GM23338 (cell line): ENCODE measurements around the gene TYR. TPM values are rescaled to one million over a fixed set of nuclear protein-coding genes. Genes with fewer than 3 reads are reported as not detected.
A peak's percentile ranks its signal among the peaks of the same experiment; 100 is the strongest.

ENCODE experiments used
- ATAC-seq: fragments of 200-7000 bp; cut with Tn5 transposase; 3 replicates; pipeline ENCODE4 v1.9.1; 2020
- DNase-seq: peaks from one replicate; pipeline ENCODE4 v3.0.0-alpha.2; 2015; ENCODE audit warnings: low spot score
- H2AFZ ChIP-seq: fragments of 200-600 bp; sonication (generic); 2 replicates; pipeline ENCODE4 v1.8.0; 2016; ENCODE audit warnings: antibody characterized with exemption, mild to moderate bottlenecking, moderate library complexity
- H3F3A ChIP-seq: fragments of 200-600 bp; sonication (generic); replicated peaks from 2 replicates; pipeline ENCODE4 v1.8.0; 2017; ENCODE audit warnings: antibody characterized with exemption, mixed run types, low read depth
- H3K27ac ChIP-seq: fragments of 200-600 bp; sonication (generic); 2 replicates; pipeline ENCODE4 v1.6.1; 2016; ENCODE audit warnings: low read depth
- H3K27me3 ChIP-seq: fragments of 200-600 bp; sonication (generic); 2 replicates; pipeline ENCODE4 v1.8.0; 2016; ENCODE audit warnings: mild to moderate bottlenecking, mixed run types, moderate library complexity; ENCODE audit not compliant: insufficient read depth
- H3K36me3 ChIP-seq: fragments of 200-600 bp; sonication (generic); 2 replicates; pipeline ENCODE4 v1.8.0; 2016; ENCODE audit warnings: mild to moderate bottlenecking; ENCODE audit not compliant: insufficient read depth
- H3K4me1 ChIP-seq: fragments of 200-600 bp; sonication (generic); 2 replicates; pipeline ENCODE4 v1.8.0; 2016; ENCODE audit warnings: mild to moderate bottlenecking, moderate library complexity; ENCODE audit not compliant: insufficient read depth
- H3K4me2 ChIP-seq: fragments of 200-600 bp; sonication (generic); 2 replicates; pipeline ENCODE4 v1.7.1; 2017; ENCODE audit warnings: mixed run types
- H3K4me3 ChIP-seq: fragments of 200-600 bp; sonication (generic); 2 replicates; pipeline ENCODE4 v1.6.1; 2016; ENCODE audit warnings: mixed run types
- H3K79me2 ChIP-seq: fragments of 200-600 bp; sonication (generic); replicated peaks from 2 replicates; pipeline ENCODE4 v1.8.0; 2017; ENCODE audit warnings: mild to moderate bottlenecking; ENCODE audit not compliant: insufficient read depth
- H3K9me2 ChIP-seq: fragments of 200-600 bp; sonication (generic); 2 replicates; pipeline ENCODE4 v1.8.0; 2017; ENCODE audit not compliant: insufficient read depth
- H4K20me1 ChIP-seq: fragments of 200-600 bp; sonication (generic); replicated peaks from 2 replicates; pipeline ENCODE4 v1.8.0; 2017; ENCODE audit warnings: mild to moderate bottlenecking; ENCODE audit not compliant: insufficient read depth
- H3K27ac Mint-ChIP-seq: 2 replicates; pipeline ENCODE4 v1.8.0; 2020; ENCODE audit warnings: inconsistent platforms, mild to moderate bottlenecking, moderate library complexity, mixed read lengths
- H3K27me3 Mint-ChIP-seq: 3 replicates; pipeline ENCODE4 v1.8.0; 2022; ENCODE audit warnings: low read depth, mild to moderate bottlenecking, moderate library complexity, mixed read lengths, inconsistent platforms; ENCODE audit not compliant: insufficient read depth, poor library complexity
- H3K36me3 Mint-ChIP-seq: 3 replicates; pipeline ENCODE4 v1.8.0; 2021; ENCODE audit warnings: low read depth, mild to moderate bottlenecking, inconsistent platforms, moderate library complexity, mixed read lengths
- H3K4me1 Mint-ChIP-seq: 3 replicates; pipeline ENCODE4 v1.8.0; 2020; ENCODE audit warnings: mild to moderate bottlenecking, inconsistent platforms, mixed read lengths
- H3K4me3 Mint-ChIP-seq: 3 replicates; pipeline ENCODE4 v1.8.0; 2021; ENCODE audit warnings: moderate library complexity, mild to moderate bottlenecking, inconsistent platforms, mixed read lengths
- H3K9me3 Mint-ChIP-seq: 3 replicates; pipeline ENCODE4 v1.8.0; 2020; ENCODE audit warnings: moderate library complexity, mild to moderate bottlenecking, inconsistent platforms, mixed read lengths
- CTCF ChIP-seq, 2 experiments: fragments of 200-600 bp in 1 of 2; sonication (generic) in 1 of 2; conservative IDR thresholded peaks; 2 replicates each; pipeline versions ENCODE4 v1.5.1 to v1.6.1; 2016 to 2017; ENCODE audit warnings: antibody characterized with exemption in 2 of 2, low read depth in 2 of 2, mild to moderate bottlenecking in 2 of 2, moderate library complexity in 1 of 2
- EZH2 ChIP-seq: fragments of 200-600 bp; sonication (generic); IDR thresholded peaks from one replicate; pipeline ENCODE4 v1.8.0; 2017; ENCODE audit warnings: antibody characterized with exemption, mild to moderate bottlenecking, low read depth; ENCODE audit not compliant: unreplicated experiment
- EZH2phosphoT487 ChIP-seq: fragments of 200-600 bp; sonication (generic); IDR thresholded peaks from one replicate; pipeline ENCODE4 v1.8.1; 2018; ENCODE audit warnings: antibody characterized with exemption; ENCODE audit not compliant: unreplicated experiment
- JUNB ChIP-seq: IDR thresholded peaks from one replicate; pipeline ENCODE4 v1.6.1; 2016; ENCODE audit warnings: antibody characterized with exemption; ENCODE audit not compliant: unreplicated experiment
- NANOG ChIP-seq: IDR thresholded peaks from 2 replicates; pipeline ENCODE4 v1.6.1; 2016; ENCODE audit warnings: antibody characterized with exemption, borderline replicate concordance
- POLR2AphosphoS5 ChIP-seq: IDR thresholded peaks from 2 replicates; pipeline ENCODE4 v1.6.1; 2016; ENCODE audit warnings: antibody characterized with exemption, low read depth
- ZNF114 ChIP-seq: fragments of 250-450 bp; sonication (Bioruptor Pico); IDR thresholded peaks from 2 replicates; pipeline ENCODE4 v1.5.0; 2020; ENCODE audit warnings: mild to moderate bottlenecking, moderate library complexity
- ZNF331 ChIP-seq: fragments of 250-450 bp; sonication (Bioruptor Pico); IDR thresholded peaks from 2 replicates; pipeline ENCODE4 v1.5.0; 2020; ENCODE audit warnings: low read depth, mild to moderate bottlenecking, moderate library complexity
- polyA plus RNA-seq: library from polyadenylated mRNA; unstranded; fragments of >200 nt; fragmentation: Nextera tagmentation; extraction: Ambion mirVana; gene quantifications from 2 replicates; pipeline ENCODE4 v1.2.1, GENCODE V29; 2016
- total RNA-seq: library from RNA; depleted of rRNA; stranded (reverse); fragments of >200 nt; shearing (Covaris generic); gene quantifications from 2 replicates; pipeline ENCODE4 v1.2.3, GENCODE V29; 2014
- TF ChIP-seq, protein P1 (sequence below): IDR thresholded peaks from one replicate; pipeline ENCODE4 v1.6.1; 2018; ENCODE audit warnings: antibody characterized with exemption; ENCODE audit not compliant: unreplicated experiment
- TF ChIP-seq, protein P2 (sequence below): fragments of 250-450 bp; sonication (Bioruptor Pico); IDR thresholded peaks from 2 replicates; pipeline ENCODE4 v1.5.0; 2020; ENCODE audit warnings: mild to moderate bottlenecking, moderate library complexity

Gene TYR
- total and polyA plus RNA-seq, 2 experiments from 2014 or later: 0.08 TPM; not detected in 1

GRCh38 chr11:89205378-89205777, 27.7 kb downstream of the TYR start:
- no peak for DNase-seq
- no peak for ATAC-seq
- H3K36me3 ChIP-seq: no peaks in the 10 kb centered on the region
- no peak overlapping the region for H3K4me3 Mint-ChIP-seq
- no peaks in the 10 kb centered on the region for H3K27me3 Mint-ChIP-seq
- H3K27me3 ChIP-seq: no peaks in the 10 kb centered on the region
- no peak overlapping the region for H2AFZ ChIP-seq
- H3K4me1 Mint-ChIP-seq: peaks cover 9% of the 10 kb centered on the region
- H3K9me3 Mint-ChIP-seq: peaks cover 3% of the 10 kb centered on the region; the same call in 1 of the 3 replicates
- no peaks in the 10 kb centered on the region for H3K9me2 ChIP-seq
- no peaks in the 10 kb centered on the region for H3K4me1 ChIP-seq
- H3K27ac ChIP-seq: no peak overlapping the region
- H3K36me3 Mint-ChIP-seq: no peaks in the 10 kb centered on the region
- H4K20me1 ChIP-seq: no peaks in the 10 kb centered on the region
- no peak overlapping the region for H3K27ac Mint-ChIP-seq
- TF ChIP-seq NANOG (no peak), CTCF (conservative IDR thresholded peaks at IDR 0.05; ENCODE audit: low read depth in 2 of 2) (peak; percentile 9 to 23; a peak in 1 of 4 replicates)
- no peak overlapping the region for H3K4me2 ChIP-seq
- H3K79me2 ChIP-seq: no peaks in the 10 kb centered on the region
- no peaks in the 10 kb centered on the region for H3F3A ChIP-seq
- H3K4me3 ChIP-seq: no peak overlapping the region

GRCh38 chr11:89220684-89221339, 43.1 kb downstream of the TYR start:
- peak overlapping the region; percentile 6; the same call in 1 of the 2 replicates for H3K4me2 ChIP-seq
- Mint-ChIP-seq H3K27me3 (no peaks in the 10 kb centered on the region), H3K27ac (peak overlapping the region; percentile 90), H3K4me1 (peaks cover 22% of the 10 kb centered on the region), H3K9me3 (no peaks in the 10 kb centered on the region), H3K4me3 (no peak overlapping the region), H3K36me3 (no peaks in the 10 kb centered on the region)
- no peaks in the 10 kb centered on the region for H3K79me2 ChIP-seq
- no peak overlapping the region for H2AFZ ChIP-seq
- H3K27ac ChIP-seq: 0 out of 2 replicates have a peak overlapping the region, but pooled peaks have one; percentile 16
- H3F3A ChIP-seq: no peaks in the 10 kb centered on the region
- ATAC-seq (peak; percentile 94), DNase-seq (peak; percentile 66)
- peaks cover 15% of the 10 kb centered on the region for H3K4me1 ChIP-seq
- no peaks in the 10 kb centered on the region for H3K27me3 ChIP-seq
- H4K20me1 ChIP-seq: no peaks in the 10 kb centered on the region
- H3K36me3 ChIP-seq: no peaks in the 10 kb centered on the region
- H3K4me3 ChIP-seq: no peak overlapping the region
- no peaks in the 10 kb centered on the region for H3K9me2 ChIP-seq
- no peak for TF ChIP-seq JUNB
- TF ChIP-seq ZNF331 (CRISPR knock-in tag): no peak
- TF ChIP-seq EZH2phosphoT487: no peak
- TF ChIP-seq EZH2: no peak
- TF ChIP-seq ZNF114: no peak
- TF ChIP-seq, protein P1, sequence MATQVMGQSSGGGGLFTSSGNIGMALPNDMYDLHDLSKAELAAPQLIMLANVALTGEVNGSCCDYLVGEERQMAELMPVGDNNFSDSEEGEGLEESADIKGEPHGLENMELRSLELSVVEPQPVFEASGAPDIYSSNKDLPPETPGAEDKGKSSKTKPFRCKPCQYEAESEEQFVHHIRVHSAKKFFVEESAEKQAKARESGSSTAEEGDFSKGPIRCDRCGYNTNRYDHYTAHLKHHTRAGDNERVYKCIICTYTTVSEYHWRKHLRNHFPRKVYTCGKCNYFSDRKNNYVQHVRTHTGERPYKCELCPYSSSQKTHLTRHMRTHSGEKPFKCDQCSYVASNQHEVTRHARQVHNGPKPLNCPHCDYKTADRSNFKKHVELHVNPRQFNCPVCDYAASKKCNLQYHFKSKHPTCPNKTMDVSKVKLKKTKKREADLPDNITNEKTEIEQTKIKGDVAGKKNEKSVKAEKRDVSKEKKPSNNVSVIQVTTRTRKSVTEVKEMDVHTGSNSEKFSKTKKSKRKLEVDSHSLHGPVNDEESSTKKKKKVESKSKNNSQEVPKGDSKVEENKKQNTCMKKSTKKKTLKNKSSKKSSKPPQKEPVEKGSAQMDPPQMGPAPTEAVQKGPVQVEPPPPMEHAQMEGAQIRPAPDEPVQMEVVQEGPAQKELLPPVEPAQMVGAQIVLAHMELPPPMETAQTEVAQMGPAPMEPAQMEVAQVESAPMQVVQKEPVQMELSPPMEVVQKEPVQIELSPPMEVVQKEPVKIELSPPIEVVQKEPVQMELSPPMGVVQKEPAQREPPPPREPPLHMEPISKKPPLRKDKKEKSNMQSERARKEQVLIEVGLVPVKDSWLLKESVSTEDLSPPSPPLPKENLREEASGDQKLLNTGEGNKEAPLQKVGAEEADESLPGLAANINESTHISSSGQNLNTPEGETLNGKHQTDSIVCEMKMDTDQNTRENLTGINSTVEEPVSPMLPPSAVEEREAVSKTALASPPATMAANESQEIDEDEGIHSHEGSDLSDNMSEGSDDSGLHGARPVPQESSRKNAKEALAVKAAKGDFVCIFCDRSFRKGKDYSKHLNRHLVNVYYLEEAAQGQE: no peak
- TF ChIP-seq POLR2AphosphoS5: no peak
- TF ChIP-seq, protein P2, sequence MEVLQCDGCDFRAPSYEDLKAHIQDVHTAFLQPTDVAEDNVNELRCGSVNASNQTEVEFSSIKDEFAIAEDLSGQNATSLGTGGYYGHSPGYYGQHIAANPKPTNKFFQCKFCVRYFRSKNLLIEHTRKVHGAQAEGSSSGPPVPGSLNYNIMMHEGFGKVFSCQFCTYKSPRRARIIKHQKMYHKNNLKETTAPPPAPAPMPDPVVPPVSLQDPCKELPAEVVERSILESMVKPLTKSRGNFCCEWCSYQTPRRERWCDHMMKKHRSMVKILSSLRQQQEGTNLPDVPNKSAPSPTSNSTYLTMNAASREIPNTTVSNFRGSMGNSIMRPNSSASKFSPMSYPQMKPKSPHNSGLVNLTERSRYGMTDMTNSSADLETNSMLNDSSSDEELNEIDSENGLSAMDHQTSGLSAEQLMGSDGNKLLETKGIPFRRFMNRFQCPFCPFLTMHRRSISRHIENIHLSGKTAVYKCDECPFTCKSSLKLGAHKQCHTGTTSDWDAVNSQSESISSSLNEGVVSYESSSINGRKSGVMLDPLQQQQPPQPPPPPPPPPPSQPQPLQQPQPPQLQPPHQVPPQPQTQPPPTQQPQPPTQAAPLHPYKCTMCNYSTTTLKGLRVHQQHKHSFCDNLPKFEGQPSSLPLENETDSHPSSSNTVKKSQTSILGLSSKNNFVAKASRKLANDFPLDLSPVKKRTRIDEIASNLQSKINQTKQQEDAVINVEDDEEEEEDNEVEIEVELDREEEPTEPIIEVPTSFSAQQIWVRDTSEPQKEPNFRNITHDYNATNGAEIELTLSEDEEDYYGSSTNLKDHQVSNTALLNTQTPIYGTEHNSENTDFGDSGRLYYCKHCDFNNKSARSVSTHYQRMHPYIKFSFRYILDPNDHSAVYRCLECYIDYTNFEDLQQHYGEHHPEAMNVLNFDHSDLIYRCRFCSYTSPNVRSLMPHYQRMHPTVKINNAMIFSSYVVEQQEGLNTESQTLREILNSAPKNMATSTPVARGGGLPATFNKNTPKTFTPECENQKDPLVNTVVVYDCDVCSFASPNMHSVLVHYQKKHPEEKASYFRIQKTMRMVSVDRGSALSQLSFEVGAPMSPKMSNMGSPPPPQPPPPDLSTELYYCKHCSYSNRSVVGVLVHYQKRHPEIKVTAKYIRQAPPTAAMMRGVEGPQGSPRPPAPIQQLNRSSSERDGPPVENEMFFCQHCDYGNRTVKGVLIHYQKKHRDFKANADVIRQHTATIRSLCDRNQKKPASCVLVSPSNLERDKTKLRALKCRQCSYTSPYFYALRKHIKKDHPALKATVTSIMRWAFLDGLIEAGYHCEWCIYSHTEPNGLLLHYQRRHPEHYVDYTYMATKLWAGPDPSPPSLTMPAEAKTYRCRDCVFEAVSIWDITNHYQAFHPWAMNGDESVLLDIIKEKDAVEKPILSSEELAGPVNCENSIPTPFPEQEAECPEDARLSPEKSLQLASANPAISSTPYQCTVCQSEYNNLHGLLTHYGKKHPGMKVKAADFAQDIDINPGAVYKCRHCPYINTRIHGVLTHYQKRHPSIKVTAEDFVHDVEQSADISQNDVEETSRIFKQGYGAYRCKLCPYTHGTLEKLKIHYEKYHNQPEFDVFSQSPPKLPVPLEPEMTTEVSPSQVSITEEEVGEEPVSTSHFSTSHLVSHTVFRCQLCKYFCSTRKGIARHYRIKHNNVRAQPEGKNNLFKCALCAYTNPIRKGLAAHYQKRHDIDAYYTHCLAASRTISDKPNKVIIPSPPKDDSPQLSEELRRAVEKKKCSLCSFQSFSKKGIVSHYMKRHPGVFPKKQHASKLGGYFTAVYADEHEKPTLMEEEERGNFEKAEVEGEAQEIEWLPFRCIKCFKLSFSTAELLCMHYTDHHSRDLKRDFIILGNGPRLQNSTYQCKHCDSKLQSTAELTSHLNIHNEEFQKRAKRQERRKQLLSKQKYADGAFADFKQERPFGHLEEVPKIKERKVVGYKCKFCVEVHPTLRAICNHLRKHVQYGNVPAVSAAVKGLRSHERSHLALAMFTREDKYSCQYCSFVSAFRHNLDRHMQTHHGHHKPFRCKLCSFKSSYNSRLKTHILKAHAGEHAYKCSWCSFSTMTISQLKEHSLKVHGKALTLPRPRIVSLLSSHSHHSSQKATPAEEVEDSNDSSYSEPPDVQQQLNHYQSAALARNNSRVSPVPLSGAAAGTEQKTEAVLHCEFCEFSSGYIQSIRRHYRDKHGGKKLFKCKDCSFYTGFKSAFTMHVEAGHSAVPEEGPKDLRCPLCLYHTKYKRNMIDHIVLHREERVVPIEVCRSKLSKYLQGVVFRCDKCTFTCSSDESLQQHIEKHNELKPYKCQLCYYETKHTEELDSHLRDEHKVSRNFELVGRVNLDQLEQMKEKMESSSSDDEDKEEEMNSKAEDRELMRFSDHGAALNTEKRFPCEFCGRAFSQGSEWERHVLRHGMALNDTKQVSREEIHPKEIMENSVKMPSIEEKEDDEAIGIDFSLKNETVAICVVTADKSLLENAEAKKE (CRISPR knock-in tag): no peak
